Activated CD8-positive, alpha-beta T cell treated with anti-CD3 and anti-CD28 coated beads, Interleukin-2, amount 10 ng/mL, durations not matched to agents 7 days and 5 days (primary cell): ENCODE results near the gene MAGI1. TPM values are rescaled to one million over a fixed set of nuclear protein-coding genes. Genes with fewer than 3 reads are reported as not detected.

Source experiments
- ATAC-seq: fragments of 150-1000 bp; cut with Tn5 transposase; one replicate; pipeline ENCODE4 v1.10.0; 2021; ENCODE audit warnings: moderate library complexity
- CTCF ChIA-PET: fragments of 350-600 bp; sonication (Branson Sonifier 250); formaldehyde crosslinking; loops from one replicate; lab custom pipeline; 2021; ENCODE audit warnings: antibody characterized with exemption; lab: Charles Lee
- POLR2A ChIA-PET: fragments of 350-600 bp; sonication (Branson Sonifier 250); formaldehyde crosslinking; loops from one replicate; lab custom pipeline; 2021; ENCODE audit warnings: antibody characterized with exemption; lab: Charles Lee
- DNase-seq: peaks from one replicate; pipeline ENCODE4 v3.0.0-alpha.2; 2020
- H3K27ac Mint-ChIP-seq: one replicate; pipeline ENCODE4 v1.8.0; 2021; ENCODE audit warnings: mild to moderate bottlenecking, mixed read lengths
- H3K27me3 Mint-ChIP-seq: one replicate; pipeline ENCODE4 v1.8.0; 2021; ENCODE audit warnings: low read depth, mixed read lengths
- H3K36me3 Mint-ChIP-seq: one replicate; pipeline ENCODE4 v1.8.0; 2021; ENCODE audit warnings: low read depth, mixed read lengths
- H3K4me1 Mint-ChIP-seq: one replicate; pipeline ENCODE4 v1.8.0; 2021; ENCODE audit warnings: low read depth, mixed read lengths
- H3K4me3 Mint-ChIP-seq: one replicate; pipeline ENCODE4 v1.8.0; 2021; ENCODE audit warnings: mild to moderate bottlenecking, mixed read lengths
- H3K9me3 Mint-ChIP-seq: one replicate; pipeline ENCODE4 v1.8.0; 2022; ENCODE audit warnings: mixed read lengths; ENCODE audit not compliant: insufficient read depth
- total RNA-seq, 2 experiments: library from RNA; stranded (reverse); gene quantifications; one replicate each; pipeline ENCODE4 v1.2.3, GENCODE V29; 2021

MAGI1 gene
- not detected for total RNA-seq

DNA sequence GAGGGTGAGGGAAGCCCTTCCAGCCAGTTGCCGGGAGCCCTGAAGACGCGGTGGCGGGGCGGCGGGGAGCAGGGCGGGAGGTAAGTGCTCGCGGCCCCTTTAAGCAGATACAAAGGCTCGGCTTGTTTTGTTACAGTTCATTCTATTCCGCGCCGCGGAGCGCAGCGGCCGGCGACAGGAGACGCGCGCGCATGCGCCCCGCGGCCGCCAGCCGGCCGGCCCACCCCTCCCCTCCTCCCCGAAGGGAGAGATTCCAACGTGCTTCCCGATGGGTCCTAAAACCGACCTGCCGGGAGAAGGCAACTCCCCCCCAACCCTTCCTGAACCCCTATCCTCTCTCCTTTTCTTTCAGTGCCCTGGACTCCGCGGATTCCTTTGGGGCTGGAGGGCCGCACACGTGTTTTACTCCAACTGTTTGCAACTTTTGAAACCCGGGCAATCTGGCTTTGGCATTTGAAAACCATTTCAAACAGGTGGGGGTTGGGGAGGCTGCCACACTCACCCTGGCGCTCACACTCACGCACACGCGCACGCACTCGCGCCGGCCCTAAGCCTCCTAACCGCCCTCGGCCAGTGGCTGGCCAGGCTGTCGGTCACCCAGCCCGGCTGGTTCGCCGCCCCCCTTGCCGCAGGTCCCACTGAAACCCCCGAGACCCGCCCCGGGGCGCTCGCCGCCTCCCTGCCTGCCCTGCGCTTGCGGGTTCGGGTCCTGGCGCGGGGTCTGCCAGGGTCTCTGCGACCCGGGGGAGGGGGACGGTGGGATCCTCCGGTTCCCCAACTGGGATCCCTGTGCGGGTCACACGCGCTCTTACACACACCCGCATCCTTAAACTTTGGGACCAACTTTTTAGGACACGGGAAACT lies at the start of gene MAGI1:
TSS of gene MAGI1 (minus strand) at position 193 of the 864 bp plus-strand sequence. CDS start 610 bp downstream, outside the sequence.
- H3K27ac Mint-ChIP-seq = no peak within 1 kb of the TSS
- DNase-seq = peak; percentile 50
- no peaks in the 10 kb centered on the region for H3K9me3 Mint-ChIP-seq
- no peaks in the 10 kb centered on the region for H3K36me3 Mint-ChIP-seq
- peaks cover 56% of the 10 kb centered on the region for H3K27me3 Mint-ChIP-seq
- H3K4me1 Mint-ChIP-seq = peaks cover 11% of the 10 kb centered on the region
- ATAC-seq = peak; percentile 78
- CTCF ChIA-PET = no interaction called here
- peak within 1 kb of the TSS; percentile 77 for H3K4me3 Mint-ChIP-seq
- POLR2A ChIA-PET = no interaction called here

DNA sequence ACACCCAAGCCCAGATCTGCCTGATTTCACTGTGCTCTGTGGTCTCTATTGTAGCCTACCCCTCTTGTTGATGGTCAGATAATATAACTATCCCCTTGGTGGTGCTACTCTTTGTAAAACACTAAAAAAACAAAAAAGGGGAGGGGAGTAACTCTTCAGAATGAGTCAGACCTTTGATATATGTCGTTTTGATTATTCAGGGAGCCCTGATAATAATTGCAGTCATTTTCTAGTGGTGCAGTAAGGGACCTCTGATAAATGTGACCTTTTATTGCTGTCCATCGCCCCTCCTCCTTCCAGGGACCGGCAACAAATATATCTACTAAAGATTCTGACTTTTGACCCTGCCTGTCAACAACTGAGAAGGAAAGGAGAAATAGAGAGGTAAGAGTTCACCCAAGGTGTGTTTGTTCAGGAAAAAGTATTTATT lies 45.1 kb upstream of the MAGI1 start:
- Mint-ChIP-seq H3K4me1 (no peaks in the 10 kb centered on the region), H3K4me3 (no peak overlapping the region), H3K36me3 (no peaks in the 10 kb centered on the region), H3K27me3 (no peaks in the 10 kb centered on the region), H3K27ac (no peak overlapping the region), H3K9me3 (no peaks in the 10 kb centered on the region)
- POLR2A ChIA-PET = no interaction called here
- DNase-seq (no peak), ATAC-seq (no peak)
- CTCF ChIA-PET = no interaction called here

- no peak for ATAC-seq
- CTCF ChIA-PET = no interaction called here
- no peak for DNase-seq
- POLR2A ChIA-PET = no interaction called here
- no peaks in the 10 kb centered on the region for H3K4me1 Mint-ChIP-seq
- H3K27me3 Mint-ChIP-seq = no peaks in the 10 kb centered on the region
- H3K36me3 Mint-ChIP-seq = no peaks in the 10 kb centered on the region
- no peak overlapping the region for H3K4me3 Mint-ChIP-seq
- no peaks in the 10 kb centered on the region for H3K9me3 Mint-ChIP-seq
- H3K27ac Mint-ChIP-seq = no peak overlapping the region
Observed at GRCh38 chr3:66083096-66083678, 44.5 kb upstream of the MAGI1 start.

GRCh38 chr3:66082679-66083078 lies 44.0 kb upstream of the MAGI1 start:
- DNase-seq = no peak
- Mint-ChIP-seq H3K4me3 (no peak overlapping the region), H3K36me3 (no peaks in the 10 kb centered on the region), H3K27me3 (no peaks in the 10 kb centered on the region), H3K4me1 (no peaks in the 10 kb centered on the region), H3K9me3 (no peaks in the 10 kb centered on the region), H3K27ac (no peak overlapping the region)
- ChIA-PET POLR2A (no interaction called here), CTCF (no interaction called here)
- no peak for ATAC-seq

- Mint-ChIP-seq H3K4me3 (no peak overlapping the region), H3K27ac (no peak overlapping the region), H3K27me3 (no peaks in the 10 kb centered on the region), H3K9me3 (no peaks in the 10 kb centered on the region), H3K4me1 (no peaks in the 10 kb centered on the region), H3K36me3 (no peaks in the 10 kb centered on the region)
- ATAC-seq = no peak
- CTCF ChIA-PET = no interaction called here
- no peak for DNase-seq
- POLR2A ChIA-PET = no interaction called here
Observed at GRCh38 chr3:66080167-66080566, 41.4 kb upstream of the MAGI1 start.

- no peaks in the 10 kb centered on the region for H3K27me3 Mint-ChIP-seq
- no peak overlapping the region for H3K4me3 Mint-ChIP-seq
- CTCF ChIA-PET = no interaction called here
- no peaks in the 10 kb centered on the region for H3K9me3 Mint-ChIP-seq
- ATAC-seq (no peak), DNase-seq (no peak)
- H3K4me1 Mint-ChIP-seq = no peaks in the 10 kb centered on the region
- H3K36me3 Mint-ChIP-seq = no peaks in the 10 kb centered on the region
- POLR2A ChIA-PET = no interaction called here
- no peak overlapping the region for H3K27ac Mint-ChIP-seq
Observed at GRCh38 chr3:66077973-66078372, 39.3 kb upstream of the MAGI1 start.

DNA sequence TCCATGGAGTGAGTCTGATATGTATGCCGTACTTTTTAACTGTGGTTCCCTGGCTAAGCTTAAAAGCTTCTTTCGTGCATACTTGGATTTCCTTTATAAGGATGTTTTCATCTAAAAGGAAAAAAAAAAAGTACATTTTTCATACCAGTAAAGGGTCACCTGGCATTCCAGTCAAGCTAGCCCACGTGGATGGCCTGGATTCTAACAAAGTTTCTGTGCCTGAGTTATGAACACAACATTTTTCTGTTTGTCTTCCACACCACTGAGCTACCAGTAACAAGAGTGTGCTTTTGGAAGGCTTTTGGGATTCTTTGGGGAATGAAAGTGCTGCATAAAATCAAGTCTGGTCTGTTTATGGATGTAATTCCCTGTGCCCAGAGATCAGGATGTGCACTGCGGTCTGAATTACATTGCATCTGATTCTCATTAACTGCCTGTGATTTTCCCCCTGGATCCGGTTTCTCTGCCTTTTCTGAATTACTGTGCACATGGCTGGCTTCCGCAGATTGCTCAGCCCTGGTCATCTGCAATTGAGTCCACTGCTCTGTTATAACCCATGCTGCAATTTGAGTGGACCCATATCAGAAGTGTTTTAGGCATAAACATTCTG lies 38.2 kb upstream of the MAGI1 start:
- H3K27ac Mint-ChIP-seq = no peak overlapping the region
- H3K4me1 Mint-ChIP-seq = no peaks in the 10 kb centered on the region
- no peaks in the 10 kb centered on the region for H3K36me3 Mint-ChIP-seq
- ChIA-PET CTCF (no interaction called here), POLR2A (no interaction called here)
- H3K9me3 Mint-ChIP-seq = no peaks in the 10 kb centered on the region
- no peak overlapping the region for H3K4me3 Mint-ChIP-seq
- DNase-seq (no peak), ATAC-seq (no peak)
- no peaks in the 10 kb centered on the region for H3K27me3 Mint-ChIP-seq

- ChIA-PET POLR2A (no interaction called here), CTCF (no interaction called here)
- Mint-ChIP-seq H3K9me3 (no peaks in the 10 kb centered on the region), H3K27me3 (no peaks in the 10 kb centered on the region), H3K4me3 (no peak overlapping the region), H3K4me1 (no peaks in the 10 kb centered on the region), H3K27ac (no peak overlapping the region), H3K36me3 (no peaks in the 10 kb centered on the region)
- ATAC-seq (no peak), DNase-seq (no peak)
Observed at GRCh38 chr3:66075281-66075680, 36.6 kb upstream of the MAGI1 start.

DNA sequence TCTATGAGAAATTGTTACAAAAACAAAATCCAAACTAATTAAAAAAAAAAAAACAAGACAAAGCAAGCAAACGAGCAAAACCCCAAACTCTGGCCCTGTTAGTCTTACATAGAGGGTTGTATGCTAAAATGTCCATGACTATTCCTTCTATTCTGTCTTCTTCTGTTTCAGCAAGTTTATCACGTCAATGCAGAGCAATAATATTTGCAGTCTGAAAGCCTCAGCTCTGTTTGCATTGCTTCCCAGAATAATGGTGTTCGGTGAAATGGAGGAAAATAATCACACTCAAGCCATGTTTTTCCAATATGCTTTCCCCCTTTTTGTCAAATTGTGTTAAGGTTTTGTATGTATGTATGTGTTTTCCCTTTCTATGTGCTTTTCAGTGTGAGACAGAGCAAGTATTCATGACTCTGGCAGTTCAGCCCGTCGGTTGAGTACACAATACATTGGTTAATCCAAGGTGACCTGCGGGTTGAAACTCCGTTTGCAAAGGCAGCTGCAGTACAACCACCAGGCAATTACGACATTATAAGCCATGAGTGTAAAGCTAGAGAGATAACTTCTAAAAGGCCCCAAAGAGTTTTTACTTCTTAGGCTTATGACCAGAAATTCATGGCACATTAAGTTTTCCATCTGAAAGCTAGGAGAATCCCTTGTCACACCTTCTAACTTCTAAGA lies 34.9 kb upstream of the MAGI1 start:
- H3K4me3 Mint-ChIP-seq = no peak overlapping the region
- CTCF ChIA-PET = interaction anchor here (1.2 kb wide), 1 partner anchor 51 kb away, joined by 3 read pairs; no protein-coding TSS in a partner anchor
- no peaks in the 10 kb centered on the region for H3K9me3 Mint-ChIP-seq

GRCh38 chr3:66068255-66068654 lies 29.5 kb upstream of the MAGI1 start:
- ATAC-seq = no peak
- ChIA-PET POLR2A (no interaction called here), CTCF (no interaction called here)
- no peak overlapping the region for H3K4me3 Mint-ChIP-seq
- H3K27ac Mint-ChIP-seq = no peak overlapping the region
- H3K27me3 Mint-ChIP-seq = no peaks in the 10 kb centered on the region
- H3K36me3 Mint-ChIP-seq = no peaks in the 10 kb centered on the region
- no peaks in the 10 kb centered on the region for H3K9me3 Mint-ChIP-seq
- DNase-seq = no peak
- no peaks in the 10 kb centered on the region for H3K4me1 Mint-ChIP-seq

More for the DNA sequence above, 34.9 kb upstream of the MAGI1 start:
- Mint-ChIP-seq H3K27ac (no peak overlapping the region), H3K27me3 (no peaks in the 10 kb centered on the region), H3K36me3 (no peaks in the 10 kb centered on the region), H3K4me1 (no peaks in the 10 kb centered on the region)
- POLR2A ChIA-PET = no interaction called here
- DNase-seq = no peak
- ATAC-seq = no peak

GRCh38 chr3:66066963-66067617 lies 28.4 kb upstream of the MAGI1 start:
- no peaks in the 10 kb centered on the region for H3K4me1 Mint-ChIP-seq
- H3K9me3 Mint-ChIP-seq = no peaks in the 10 kb centered on the region
- H3K36me3 Mint-ChIP-seq = no peaks in the 10 kb centered on the region
- no peak for ATAC-seq
- H3K27ac Mint-ChIP-seq = no peak overlapping the region
- no peaks in the 10 kb centered on the region for H3K27me3 Mint-ChIP-seq
- POLR2A ChIA-PET = no interaction called here
- DNase-seq = no peak
- CTCF ChIA-PET = no interaction called here
- H3K4me3 Mint-ChIP-seq = no peak overlapping the region
